DND-41 (cell line): ENCODE measurements around the gene PCBP2.

ENCODE experiments used
- ATAC-seq: fragments of 200-7000 bp; cut with Tn5 transposase; 3 replicates; pipeline ENCODE4 v1.9.1; 2021; ENCODE audit warnings: low read depth; ENCODE audit not compliant: insufficient read depth
- DNase-seq: peaks from one replicate; pipeline ENCODE4 v3.0.0-alpha.2; 2020
- H2AFZ ChIP-seq: 2 replicates; pipeline ENCODE4 v1.6.0; 2012; ENCODE audit warnings: low read depth, low read length
- H3K27ac ChIP-seq: 2 replicates; pipeline ENCODE4 v1.5.1; 2012; ENCODE audit warnings: low read length, inconsistent platforms
- H3K27me3 ChIP-seq: fragments of 200-600 bp; sonication (generic); 2 replicates; pipeline ENCODE4 v1.6.0; 2012; ENCODE audit warnings: low read length, mild to moderate bottlenecking, inconsistent platforms; ENCODE audit not compliant: insufficient read depth, poor library complexity
- H3K36me3 ChIP-seq: 2 replicates; pipeline ENCODE4 v1.5.1; 2012; ENCODE audit warnings: low read length, inconsistent platforms; ENCODE audit not compliant: insufficient read depth
- H3K4me1 ChIP-seq: 2 replicates; pipeline ENCODE4 v1.5.1; 2012; ENCODE audit warnings: mild to moderate bottlenecking, low read length; ENCODE audit not compliant: insufficient read depth
- H3K4me2 ChIP-seq: 2 replicates; pipeline ENCODE4 v1.6.0; 2012; ENCODE audit warnings: mild to moderate bottlenecking, moderate library complexity, low read length, inconsistent platforms; ENCODE audit not compliant: insufficient read depth
- H3K4me3 ChIP-seq, 2 experiments: fragments of 200-600 bp in 1 of 2; shearing (Covaris generic) in 1 of 2; 2 replicates each; pipeline ENCODE4 v1.5.1; 2012 to 2016; ENCODE audit warnings: inconsistent platforms in 2 of 2, low read length in 2 of 2, mild to moderate bottlenecking in 2 of 2, low read depth in 1 of 2, moderate library complexity in 1 of 2
- H3K79me2 ChIP-seq: 2 replicates; pipeline ENCODE4 v1.6.0; 2012; ENCODE audit warnings: low read length, inconsistent platforms; ENCODE audit not compliant: insufficient read depth
- H3K9ac ChIP-seq: 2 replicates; pipeline ENCODE4 v1.6.0; 2012; ENCODE audit warnings: low read depth, mild to moderate bottlenecking, inconsistent platforms, low read length, moderate library complexity
- H3K9me3 ChIP-seq: 2 replicates; pipeline ENCODE4 v1.5.1; 2012; ENCODE audit warnings: low read length, moderate library complexity, mild to moderate bottlenecking, inconsistent platforms; ENCODE audit not compliant: insufficient read depth, severe bottlenecking
- H4K20me1 ChIP-seq: 2 replicates; pipeline ENCODE4 v1.6.0; 2012; ENCODE audit warnings: low read length; ENCODE audit not compliant: insufficient read depth
- CTCF ChIP-seq: IDR thresholded peaks from 2 replicates; pipeline ENCODE4 v1.5.1; 2012; ENCODE audit warnings: borderline replicate concordance, low read length, moderate library complexity, mild to moderate bottlenecking; ENCODE audit not compliant: poor library complexity, severe bottlenecking; ENCODE audit errors: extremely low read depth
- EZH2 ChIP-seq: IDR thresholded peaks from 3 replicates; pipeline ENCODE4 v1.6.1; 2012; ENCODE audit warnings: borderline replicate concordance, low read depth, mild to moderate bottlenecking, moderate library complexity, low read length, inconsistent platforms; ENCODE audit not compliant: severe bottlenecking

Gene PCBP2

GRCh38 chr12:53510181-53510812, 58.4 kb downstream of the PCBP2 start:
- H3K4me2 ChIP-seq: no peak overlapping the region
- ATAC-seq (no peak), DNase-seq (no peak)
- peaks cover 52% of the 10 kb centered on the region for H3K36me3 ChIP-seq
- H3K9me3 ChIP-seq: no peaks in the 10 kb centered on the region
- H3K79me2 ChIP-seq: no peaks in the 10 kb centered on the region
- H3K27ac ChIP-seq: no peak overlapping the region
- H3K9ac ChIP-seq: no peak overlapping the region
- no peaks in the 10 kb centered on the region for H4K20me1 ChIP-seq
- H3K4me3 ChIP-seq: no peak overlapping the region
- TF ChIP-seq CTCF: no peak
- TF ChIP-seq EZH2: no peak
- H2AFZ ChIP-seq: no peak overlapping the region
- no peaks in the 10 kb centered on the region for H3K27me3 ChIP-seq
- H3K4me1 ChIP-seq: peaks cover 7% of the 10 kb centered on the region

GRCh38 chr12:53513712-53514410, 62.0 kb downstream of the PCBP2 start:
- TF ChIP-seq EZH2: no peak
- TF ChIP-seq CTCF: no peak
- H3K27me3 ChIP-seq: no peaks in the 10 kb centered on the region
- H4K20me1 ChIP-seq: no peaks in the 10 kb centered on the region
- no peak for ATAC-seq
- H3K9ac ChIP-seq: no peak overlapping the region
- H3K36me3 ChIP-seq: peaks cover 61% of the 10 kb centered on the region
- H3K79me2 ChIP-seq: no peaks in the 10 kb centered on the region
- H3K9me3 ChIP-seq: no peaks in the 10 kb centered on the region
- no peak overlapping the region for H3K4me3 ChIP-seq
- H3K27ac ChIP-seq: no peak overlapping the region
- peaks cover 1% of the 10 kb centered on the region for H3K4me1 ChIP-seq
- H2AFZ ChIP-seq: no peak overlapping the region
- no peak overlapping the region for H3K4me2 ChIP-seq
- DNase-seq: no peak

GRCh38 chr12:53514628-53515290, 62.9 kb downstream of the PCBP2 start:
- DNase-seq: no peak
- no peak for TF ChIP-seq EZH2
- TF ChIP-seq CTCF: no peak
- Histone ChIP-seq H3K4me3 (no peak overlapping the region), H3K9ac (no peak overlapping the region), H3K4me1 (no peaks in the 10 kb centered on the region), H3K27ac (no peak overlapping the region), H3K79me2 (no peaks in the 10 kb centered on the region), H4K20me1 (no peaks in the 10 kb centered on the region), H3K4me2 (no peak overlapping the region), H2AFZ (no peak overlapping the region), H3K36me3 (peaks cover 66% of the 10 kb centered on the region), H3K27me3 (no peaks in the 10 kb centered on the region), H3K9me3 (no peaks in the 10 kb centered on the region)
- no peak for ATAC-seq
